Ovary (tissue), 9 donors: ENCODE data around the gene IFI6. TPM values are rescaled to one million over a fixed set of nuclear protein-coding genes. Genes with fewer than 3 reads are reported as not detected.
"Not testable (repeated sequence)": the region's sequence is repeated elsewhere in the genome, so short reads cannot be mapped to it uniquely, and the experiment has no call there.

Source experiments
- DNase-seq, 5 donors: peaks; one replicate each; pipeline ENCODE4 v3.0.0-alpha.2; 2019 to 2020
- H3K27ac ChIP-seq, 2 donors: fragments of 200-600 bp; one replicate each; pipeline versions ENCODE4 v1.5.1 to v1.8.0; 2019 to 2022
- H3K27me3 ChIP-seq: fragments of 200-600 bp; one replicate; pipeline ENCODE4 v1.8.0; 2022
- H3K36me3 ChIP-seq: fragments of 200-600 bp; sonication (generic); one replicate; pipeline ENCODE4 v1.5.1; 2019
- H3K4me1 ChIP-seq: one replicate; pipeline ENCODE4 v1.8.1; 2013; ENCODE audit warnings: mild to moderate bottlenecking, moderate library complexity; ENCODE audit not compliant: insufficient read depth
- H3K4me3 ChIP-seq: fragments of 200-600 bp; sonication (generic); one replicate; pipeline ENCODE4 v1.5.1; 2017
- H3K9me3 ChIP-seq, 2 donors: fragments of 200-600 bp in 1 of 2; sonication (generic) in 1 of 2; one replicate each; pipeline versions ENCODE4 v1.5.1 to v1.8.1; 2013 to 2019; ENCODE audit warnings: mild to moderate bottlenecking in 1 of 2, moderate library complexity in 1 of 2
- CTCF ChIP-seq, 3 donors: fragments of 450-650 bp in 2 of 3; fragments of 200-600 bp in 1 of 3; IDR thresholded peaks; one replicate each; pipeline versions ENCODE4 v1.5.1 to v1.8.0; 2016 to 2022; ENCODE audit warnings: antibody characterized with exemption in 3 of 3, mild to moderate bottlenecking in 1 of 3
- EP300 ChIP-seq: sonication (generic); formaldehyde crosslinking; IDR thresholded peaks from one replicate; pipeline ENCODE4 v1.6.1; 2017; ENCODE audit warnings: antibody characterized with exemption
- POLR2A ChIP-seq: fragments of 450-650 bp; IDR thresholded peaks from one replicate; pipeline ENCODE4 v1.6.1; 2017; ENCODE audit warnings: antibody characterized with exemption, mild to moderate bottlenecking, moderate library complexity
- WGBS, 3 donors: extraction: QIAGEN DNeasy Blood & Tissue Kit in 1 of 3; methylation state at CpG; one replicate each; pipeline versions ENCODE4 v1.1.5 to v1.1.7; 2013 to 2017; 5-methylcytosine and 5-hydroxymethylcytosine counted together
- intact Hi-C, 4 donors: fragments of 100-400 bp; cut with DNase I; formaldehyde crosslinking; loops; one replicate each; pipeline versions ENCODE4 v1.11.0 to v1.15.1; 2022 to 2023
- polyA plus RNA-seq, 2 donors: library from polyadenylated mRNA; stranded (reverse); fragments of 200-250 nt in 1 of 2; fragments of 350-450 nt in 1 of 2; fragmentation: Illumina TruSeq in 1 of 2; extraction: RNeasy Lipid Tissue Mini Kit (QIAGEN cat#74804) in 1 of 2; gene quantifications; one replicate each; pipeline ENCODE4 v1.2.3, GENCODE V29; 2013 to 2014
- total RNA-seq, 7 donors: library from RNA; depleted of rRNA in 2 of 7; stranded (reverse); fragments of >200 nt in 2 of 7; fragmentation: NEBNext Ultra II Directional in 3 of 7; extraction: Animal tissue kit (Norgen Biotek cat#: 25700) in 3 of 7; gene quantifications; one replicate each; pipeline versions ENCODE4 v1.1.0 to v1.2.4, GENCODE V29; 2016 to 2023
- donor health status: DM: no; HTN: no; CAD: no; lungs with moderate emphysema.
- donor health status: DM: no; HTN: no; CAD: no.
- donor health status: Bipolar disorder and iron deficiency.
- donor health status: DM: yes; HTN: yes; CAD: no.
- donor health status: DM: no; HTN: no; CAD: no.
- donor health status: DM: yes; HTN: yes; CAD: no.

IFI6 gene
- total and polyA plus RNA-seq, 9 donors, result 30.3 to 274 (median 61.2) TPM

- H3K9me3 ChIP-seq, result peaks cover 0 to 4% of the 10 kb centered on the region in 2 donors
- no peaks in the 10 kb centered on the region for H3K4me1 ChIP-seq
- no peaks in the 10 kb centered on the region for H3K36me3 ChIP-seq
- intact Hi-C loops, result no loop called here
- no peak overlapping the region for H3K27ac ChIP-seq
- no peak for TF ChIP-seq CTCF (IDR thresholded peaks at IDR 0.05)
- TF ChIP-seq POLR2A, result no peak
- TF ChIP-seq EP300, result no peak
- DNase-seq, result no peak
- no peaks in the 10 kb centered on the region for H3K27me3 ChIP-seq
- 90 to 97% (median 93%) methylated on average over 2 of the region's 2 CpGs for WGBS, 3 donors
- H3K4me3 ChIP-seq, result no peak overlapping the region
Measured at GRCh38 chr1:27684176-27684575, 12.2 kb upstream of the IFI6 start.

- 88 to 93% (median 89%) methylated on average over 5 of the region's 5 CpGs for WGBS, 3 donors
- Histone ChIP-seq H3K27me3 (no peaks in the 10 kb centered on the region), H3K36me3 (no peaks in the 10 kb centered on the region), H3K4me3 (no peak overlapping the region), H3K9me3 (peaks cover 0 to 4% of the 10 kb centered on the region in 2 donors), H3K27ac (no peak overlapping the region), H3K4me1 (no peaks in the 10 kb centered on the region)
- no peak for DNase-seq
- intact Hi-C loops, result no loop called here
- TF ChIP-seq POLR2A (no peak), EP300 (no peak), CTCF (IDR thresholded peaks at IDR 0.05) (no peak)
Measured at GRCh38 chr1:27682351-27682944, 10.5 kb upstream of the IFI6 start.

GRCh38 chr1:27681580-27681979 is 9.6 kb upstream of the IFI6 start:
- intact Hi-C loops, result not testable (repeated sequence)
- WGBS, 3 donors, result 94 to 98% (median 97%) methylated on average over 4 of the region's 4 CpGs

GRCh38 chr1:27680225-27680791 is 8.3 kb upstream of the IFI6 start:
- H3K4me3 ChIP-seq, H3K36me3 ChIP-seq, H3K27me3 ChIP-seq, H3K27ac ChIP-seq, H3K4me1 ChIP-seq, intact Hi-C loops, DNase-seq, H3K9me3 ChIP-seq: not testable (repeated sequence)
- WGBS, 3 donors, result 93 to 100% (median 96%) methylated on average over 2 of the region's 2 CpGs

More at GRCh38 chr1:27681580-27681979, 9.6 kb upstream of the IFI6 start:
- not testable (repeated sequence) for H3K27ac ChIP-seq, H3K9me3 ChIP-seq, H3K4me3 ChIP-seq, H3K4me1 ChIP-seq, DNase-seq, H3K27me3 ChIP-seq, H3K36me3 ChIP-seq

GRCh38 chr1:27678747-27679146 is 6.8 kb upstream of the IFI6 start:
- Histone ChIP-seq H3K27me3 (no peaks in the 10 kb centered on the region), H3K4me3 (no peak overlapping the region), H3K9me3 (peaks cover 0 to 4% of the 10 kb centered on the region in 2 donors), H3K4me1 (no peaks in the 10 kb centered on the region), H3K36me3 (no peaks in the 10 kb centered on the region), H3K27ac (no peak overlapping the region)
- no peak for DNase-seq
- intact Hi-C loops, result no loop called here
- TF ChIP-seq POLR2A, result no peak
- no peak for TF ChIP-seq CTCF (IDR thresholded peaks at IDR 0.05)
- no peak for TF ChIP-seq EP300
